GM10266 (cell line): ENCODE measurements around the gene UVRAG.

Experiments used
- DNase-seq: peaks from one replicate; pipeline ENCODE4 v3.0.0; 2012; ENCODE audit errors: extremely low spot score
- CTCF ChIP-seq: IDR thresholded peaks from 2 replicates; pipeline ENCODE4 v1.5.1; 2012; ENCODE audit warnings: mild to moderate bottlenecking, low read depth; ENCODE audit not compliant: control insufficient read depth, insufficient read depth; ENCODE audit errors: missing control alignments

The UVRAG gene

DNA sequence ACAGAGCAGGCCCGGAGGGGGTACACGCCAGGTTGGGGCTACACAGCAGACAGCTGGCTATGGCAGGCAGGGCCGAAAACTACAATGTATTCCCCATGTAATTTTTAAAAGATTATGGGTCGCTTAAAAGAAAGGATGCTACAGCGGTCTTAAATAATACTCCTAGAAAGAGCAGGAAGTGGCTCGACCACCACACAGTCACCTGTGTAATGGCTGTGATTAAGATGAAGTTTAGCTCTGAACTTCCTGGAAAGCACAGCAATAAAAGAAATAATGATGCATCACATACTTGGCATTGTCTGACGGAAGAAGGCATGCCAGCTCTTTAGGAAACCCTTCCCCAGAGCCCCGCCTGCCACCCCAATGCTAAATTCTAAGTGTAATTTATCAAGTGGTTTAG lies 358.7 kb downstream of the UVRAG start:
- no peak for DNase-seq
- no peak for TF ChIP-seq CTCF

DNA sequence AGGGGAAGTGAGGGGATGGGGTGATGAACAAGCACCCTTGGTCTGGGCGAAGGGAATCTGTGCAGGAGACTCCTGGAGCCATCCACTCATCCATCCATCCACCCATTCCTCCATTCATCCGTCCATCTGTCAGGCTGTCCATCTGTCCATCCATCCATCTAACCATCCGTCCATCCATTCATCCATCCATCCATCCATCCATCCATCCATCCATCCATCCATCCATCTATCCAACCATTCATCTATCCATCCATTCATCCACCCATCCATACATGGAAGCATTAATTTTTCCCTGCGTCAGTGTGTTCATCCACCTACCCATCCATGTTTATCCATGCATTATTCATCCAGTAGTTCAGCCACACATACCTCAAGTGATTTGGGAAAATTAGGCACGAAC lies 359.3 kb downstream of the UVRAG start:
- TF ChIP-seq CTCF, result no peak
- no peak for DNase-seq

DNA sequence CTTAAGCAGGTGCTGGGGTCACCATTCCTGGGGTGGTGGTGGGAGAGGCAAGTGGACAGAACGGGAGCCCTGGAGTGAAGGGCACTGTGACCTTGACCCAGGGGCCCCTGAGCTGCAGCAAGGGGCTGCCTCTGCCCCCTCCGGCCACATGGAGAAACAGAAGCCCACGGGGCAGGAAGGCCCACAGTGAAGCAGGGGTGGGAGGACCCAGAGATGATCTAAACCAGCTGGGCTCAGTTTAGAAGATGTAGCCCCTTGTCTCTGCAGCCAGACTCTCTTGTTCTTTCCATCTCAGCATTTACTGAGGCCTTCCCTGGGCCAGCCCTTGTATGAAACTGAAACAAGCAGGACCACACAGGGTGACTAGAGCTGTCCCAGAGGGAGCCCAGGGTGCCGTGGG lies 360.8 kb downstream of the UVRAG start:
- DNase-seq, result no peak
- TF ChIP-seq CTCF, result no peak

DNA sequence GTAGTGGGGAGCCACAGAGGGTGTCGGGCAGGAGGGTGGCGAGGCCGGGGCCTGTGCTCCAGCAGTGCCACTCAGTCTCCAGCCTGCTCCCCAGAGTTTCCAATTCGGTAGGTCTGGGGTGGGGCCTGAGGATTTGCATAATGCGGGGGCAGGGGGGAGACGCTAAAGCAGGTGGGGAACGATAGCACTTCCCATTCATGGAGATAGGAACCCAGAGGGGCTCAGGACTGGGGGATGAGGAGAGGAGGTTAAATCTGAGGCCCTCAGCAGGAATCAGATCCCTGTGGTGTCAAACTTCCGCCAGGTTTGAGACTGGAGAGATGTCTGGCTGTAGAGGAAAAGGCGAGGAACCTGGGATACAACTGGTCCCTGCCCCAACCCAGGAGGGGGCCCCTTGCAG lies 361.5 kb downstream of the UVRAG start:
- no peak for DNase-seq
- no peak for TF ChIP-seq CTCF

GRCh38 chr11:76177250-76177686 lies 362.3 kb downstream of the UVRAG start:
- no peak for DNase-seq
- no peak for TF ChIP-seq CTCF

GRCh38 chr11:76179147-76179546 lies 364.1 kb downstream of the UVRAG start:
- DNase-seq, result no peak
- TF ChIP-seq CTCF, result no peak

GRCh38 chr11:76181371-76181770 lies 366.4 kb downstream of the UVRAG start:
- TF ChIP-seq CTCF, result no peak
- DNase-seq, result no peak

- TF ChIP-seq CTCF, result no peak
- DNase-seq, result no peak
Measured at GRCh38 chr11:76184551-76184993, 369.6 kb downstream of the UVRAG start.
